PFSK-1 (cell line): Measurements from ENCODE around the gene CAMK1D.

Experiments
- FOXP2 ChIP-seq: optimal IDR thresholded peaks from 2 replicates; pipeline ENCODE3; 2011; ENCODE audit warnings: borderline replicate concordance, control low read depth, inconsistent platforms; ENCODE audit not compliant: insufficient read depth; ENCODE audit errors: extremely low read length, extremely low read depth
- POLR2AphosphoS5 ChIP-seq: IDR thresholded peaks from 2 replicates; pipeline ENCODE4 v1.6.1; 2012; ENCODE audit warnings: low read depth, mild to moderate bottlenecking, control low read depth, low read length, moderate library complexity

DNA sequence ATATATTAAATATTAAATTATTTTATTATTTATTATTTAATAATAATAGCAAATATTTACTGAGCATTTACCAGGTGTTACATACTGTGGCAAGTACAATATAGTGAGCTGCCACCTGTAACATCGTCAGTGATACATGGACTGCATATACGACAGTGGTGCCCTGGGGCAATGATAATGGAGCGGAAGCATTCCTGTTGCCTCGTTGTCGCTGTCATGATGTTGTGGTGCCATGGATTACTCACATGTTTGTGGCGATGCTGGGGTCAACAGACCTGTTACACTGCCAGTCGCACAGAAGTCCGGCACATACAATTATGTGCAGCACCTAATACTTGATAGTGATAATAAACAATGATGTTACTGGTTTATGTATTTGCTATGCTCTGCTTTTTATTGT is 20.6 kb downstream of the CAMK1D start:
- no peak for TF ChIP-seq FOXP2
- TF ChIP-seq POLR2AphosphoS5 = no peak
